Muscle layer of colon (tissue), 2 donors: ENCODE data around the gene VSIG10L2.

ENCODE experiments used
- H3K27ac ChIP-seq: one replicate; pipeline ENCODE4 v1.7.0; 2013; ENCODE audit warnings: low read depth, mild to moderate bottlenecking, low read length, moderate library complexity
- H3K27me3 ChIP-seq, 2 donors: one replicate each; pipeline ENCODE4 v1.7.0; 2013; ENCODE audit warnings: low read length in 2 of 2, mild to moderate bottlenecking in 2 of 2; ENCODE audit not compliant: insufficient read depth in 2 of 2, control insufficient read depth in 1 of 2
- H3K36me3 ChIP-seq: one replicate; pipeline ENCODE4 v1.7.0; 2013; ENCODE audit warnings: mild to moderate bottlenecking, low read length; ENCODE audit not compliant: insufficient read depth
- H3K4me1 ChIP-seq: one replicate; pipeline ENCODE4 v1.7.0; 2013; ENCODE audit warnings: mild to moderate bottlenecking, low read length; ENCODE audit not compliant: insufficient read depth
- H3K4me3 ChIP-seq, 2 donors: one replicate each; pipeline ENCODE4 v1.7.0; 2013; ENCODE audit warnings: low read length in 2 of 2, low read depth in 1 of 2, mild to moderate bottlenecking in 1 of 2, moderate library complexity in 1 of 2
- H3K9ac ChIP-seq: one replicate; pipeline ENCODE4 v1.7.0; 2013; ENCODE audit warnings: low read length
- H3K9me3 ChIP-seq: one replicate; pipeline ENCODE4 v1.7.0; 2013; ENCODE audit warnings: mild to moderate bottlenecking, low read length
- donor health status: abdominal sarcoma.
- donor health status: Adenocarcinoma of cecum.

VSIG10L2 gene

GRCh38 chr11:125956391-125957134 is 10.7 kb downstream of the VSIG10L2 start:
- Histone ChIP-seq H3K27ac (no peak overlapping the region), H3K36me3 (peaks cover 40% of the 10 kb centered on the region), H3K4me3 (no peak overlapping the region), H3K27me3 (no peaks in the 10 kb centered on the region), H3K9ac (no peak overlapping the region), H3K9me3 (no peaks in the 10 kb centered on the region), H3K4me1 (peaks cover 25% of the 10 kb centered on the region)

GRCh38 chr11:125957618-125958332 is 11.9 kb downstream of the VSIG10L2 start:
- Histone ChIP-seq H3K9me3 (no peaks in the 10 kb centered on the region), H3K36me3 (peaks cover 50% of the 10 kb centered on the region), H3K27ac (no peak overlapping the region)

GRCh38 chr11:125958872-125959400 is 13.1 kb downstream of the VSIG10L2 start:
- no peak overlapping the region for H3K4me3 ChIP-seq
- H3K4me1 ChIP-seq: peaks cover 5% of the 10 kb centered on the region
- H3K27me3 ChIP-seq: no peaks in the 10 kb centered on the region
- H3K9ac ChIP-seq: no peak overlapping the region
- peaks cover 54% of the 10 kb centered on the region for H3K36me3 ChIP-seq
- no peaks in the 10 kb centered on the region for H3K9me3 ChIP-seq
- H3K27ac ChIP-seq: no peak overlapping the region

More at GRCh38 chr11:125957618-125958332, 11.9 kb downstream of the VSIG10L2 start:
- Histone ChIP-seq H3K9ac (no peak overlapping the region), H3K27me3 (no peaks in the 10 kb centered on the region), H3K4me1 (peaks cover 13% of the 10 kb centered on the region), H3K4me3 (no peak overlapping the region)

- no peak overlapping the region for H3K9ac ChIP-seq
- no peak overlapping the region for H3K27ac ChIP-seq
- no peaks in the 10 kb centered on the region for H3K9me3 ChIP-seq
- H3K4me3 ChIP-seq: no peak overlapping the region
- peaks cover 5% of the 10 kb centered on the region for H3K4me1 ChIP-seq
- peaks cover 54% of the 10 kb centered on the region for H3K36me3 ChIP-seq
- H3K27me3 ChIP-seq: no peaks in the 10 kb centered on the region
Observed at GRCh38 chr11:125959511-125959910, 13.7 kb downstream of the VSIG10L2 start.

GRCh38 chr11:125959931-125960330 is 14.1 kb downstream of the VSIG10L2 start:
- Histone ChIP-seq H3K4me3 (no peak overlapping the region), H3K9me3 (no peaks in the 10 kb centered on the region), H3K36me3 (peaks cover 54% of the 10 kb centered on the region), H3K4me1 (peaks cover 5% of the 10 kb centered on the region), H3K9ac (no peak overlapping the region), H3K27me3 (no peaks in the 10 kb centered on the region), H3K27ac (no peak overlapping the region)

GRCh38 chr11:125960771-125961170 is 14.9 kb downstream of the VSIG10L2 start:
- Histone ChIP-seq H3K27ac (no peak overlapping the region), H3K9me3 (no peaks in the 10 kb centered on the region), H3K4me3 (no peak overlapping the region), H3K36me3 (peaks cover 57% of the 10 kb centered on the region), H3K9ac (no peak overlapping the region), H3K27me3 (no peaks in the 10 kb centered on the region), H3K4me1 (peaks cover 5% of the 10 kb centered on the region)

- Histone ChIP-seq H3K27ac (no peak overlapping the region), H3K9ac (no peak overlapping the region), H3K9me3 (no peaks in the 10 kb centered on the region), H3K36me3 (peaks cover 24% of the 10 kb centered on the region), H3K27me3 (no peaks in the 10 kb centered on the region), H3K4me3 (no peak overlapping the region), H3K4me1 (no peaks in the 10 kb centered on the region)
Observed at GRCh38 chr11:125967515-125967914, 21.7 kb downstream of the VSIG10L2 start.

GRCh38 chr11:125968354-125968753 is 22.5 kb downstream of the VSIG10L2 start:
- H3K27me3 ChIP-seq: no peaks in the 10 kb centered on the region
- H3K4me3 ChIP-seq: no peak overlapping the region
- H3K9ac ChIP-seq: no peak overlapping the region
- H3K9me3 ChIP-seq: no peaks in the 10 kb centered on the region
- H3K27ac ChIP-seq: no peak overlapping the region
- H3K4me1 ChIP-seq: no peaks in the 10 kb centered on the region
- H3K36me3 ChIP-seq: peaks cover 22% of the 10 kb centered on the region

- Histone ChIP-seq H3K9ac (no peak overlapping the region), H3K27me3 (no peaks in the 10 kb centered on the region), H3K4me3 (no peak overlapping the region), H3K27ac (no peak overlapping the region), H3K4me1 (no peaks in the 10 kb centered on the region), H3K9me3 (no peaks in the 10 kb centered on the region), H3K36me3 (peaks cover 21% of the 10 kb centered on the region)
Observed at GRCh38 chr11:125971618-125972017, 25.8 kb downstream of the VSIG10L2 start.

GRCh38 chr11:125974284-125974683 is 28.4 kb downstream of the VSIG10L2 start:
- H3K4me3 ChIP-seq: no peak overlapping the region
- H3K9ac ChIP-seq: no peak overlapping the region
- H3K27ac ChIP-seq: no peak overlapping the region
- H3K9me3 ChIP-seq: no peaks in the 10 kb centered on the region
- H3K4me1 ChIP-seq: no peaks in the 10 kb centered on the region
- no peaks in the 10 kb centered on the region for H3K27me3 ChIP-seq
- peaks cover 21% of the 10 kb centered on the region for H3K36me3 ChIP-seq

- Histone ChIP-seq H3K27me3 (no peaks in the 10 kb centered on the region), H3K27ac (no peak overlapping the region)
Observed at GRCh38 chr11:125975634-125976033, 29.8 kb downstream of the VSIG10L2 start.

More at GRCh38 chr11:125975634-125976033, 29.8 kb downstream of the VSIG10L2 start:
- Histone ChIP-seq H3K4me1 (no peaks in the 10 kb centered on the region), H3K9ac (no peak overlapping the region), H3K4me3 (no peak overlapping the region), H3K36me3 (peaks cover 22% of the 10 kb centered on the region), H3K9me3 (no peaks in the 10 kb centered on the region)
